ENCODE results near the gene TRIB2. TPM values are rescaled to one million over a fixed set of nuclear protein-coding genes. Genes with fewer than 3 reads are reported as not detected.
"Not testable (repeated sequence)": the region's sequence is repeated elsewhere in the genome, so short reads cannot be mapped to it uniquely, and the experiment has no call there.

Gene TRIB2
- total and polyA plus RNA-seq, 10 donors = 45.5 to 216 (median 120) TPM

- Histone ChIP-seq H3K36me3 (no peaks in the 10 kb centered on the region), H3K4me3 (no peak overlapping the region), H3K27ac (no peak overlapping the region), H3K4me1 (no peaks in the 10 kb centered on the region), H3K9me3 (peaks cover 0 to 9% (median 0%) of the 10 kb centered on the region in 8 donors), H3K27me3 (replicated peaks in 1 of 7) (no peaks in the 10 kb centered on the region)
- DNase-seq = no peak
- no peak for TF ChIP-seq POLR2AphosphoS5 (IDR thresholded peaks at IDR 0.05)
- TF ChIP-seq CTCF (IDR thresholded peaks at IDR 0.05 in 8 of 11, conservative IDR thresholded peaks at IDR 0.05 in 3 of 11) = no peak
- TF ChIP-seq POLR2A (IDR thresholded peaks at IDR 0.05) = no peak
- intact Hi-C loops (cut with DNase I; ENCODE audit: low total_unique reads) = no loop called here
- 84 to 92% (median 86%) methylated on average over 2 of the region's 2 CpGs for WGBS, 5 donors
Observed at GRCh38 chr2:12678186-12678585, 38.5 kb upstream of the TRIB2 start.

- DNase-seq = no peak
- H3K36me3 ChIP-seq = no peaks in the 10 kb centered on the region
- peaks cover 0 to 8% (median 0%) of the 10 kb centered on the region in 7 donors for H3K27me3 ChIP-seq (replicated peaks in 1 of 7)
- WGBS, 5 donors = 90 to 95% (median 92%) methylated on average over 5 of the region's 5 CpGs
- H3K27ac ChIP-seq = no peak overlapping the region
- H3K4me1 ChIP-seq = no peaks in the 10 kb centered on the region
- peaks cover 0 to 9% (median 0%) of the 10 kb centered on the region in 8 donors for H3K9me3 ChIP-seq
- intact Hi-C loops (cut with DNase I; ENCODE audit: low total_unique reads) = no loop called here
- TF ChIP-seq CTCF (IDR thresholded peaks at IDR 0.05 in 8 of 11, conservative IDR thresholded peaks at IDR 0.05 in 3 of 11) (no peak), POLR2A (IDR thresholded peaks at IDR 0.05) (no peak), POLR2AphosphoS5 (IDR thresholded peaks at IDR 0.05) (no peak)
- H3K4me3 ChIP-seq = no peak overlapping the region
Observed at GRCh38 chr2:12679550-12680072, 37.1 kb upstream of the TRIB2 start.

- H3K4me1 ChIP-seq; H3K36me3 ChIP-seq; DNase-seq; H3K9me3 ChIP-seq; H3K4me3 ChIP-seq; intact Hi-C loops (cut with DNase I; ENCODE audit: low total_unique reads); H3K27ac ChIP-seq: not testable (repeated sequence)
- peaks cover 0 to 11% (median 0%) of the 10 kb centered on the region in 7 donors for H3K27me3 ChIP-seq (replicated peaks in 1 of 7)
- WGBS, 5 donors = 11 to 89% (median 80%) methylated on average over 1 of the region's 1 CpG
Observed at GRCh38 chr2:12680115-12680514, 36.6 kb upstream of the TRIB2 start.

GRCh38 chr2:12682017-12682416 lies 34.7 kb upstream of the TRIB2 start:
- Histone ChIP-seq H3K4me1 (no peaks in the 10 kb centered on the region), H3K4me3 (no peak overlapping the region), H3K9me3 (peaks cover 0 to 9% (median 0%) of the 10 kb centered on the region in 8 donors), H3K36me3 (no peaks in the 10 kb centered on the region), H3K27me3 (replicated peaks in 1 of 7) (peaks cover 0 to 21% (median 0%) of the 10 kb centered on the region in 7 donors), H3K27ac (no peak overlapping the region)
- WGBS, 5 donors = 81 to 86% (median 82%) methylated on average over 5 of the region's 5 CpGs
- TF ChIP-seq POLR2A (IDR thresholded peaks at IDR 0.05) = no peak
- TF ChIP-seq POLR2AphosphoS5 (IDR thresholded peaks at IDR 0.05) = no peak
- no peak for TF ChIP-seq CTCF (IDR thresholded peaks at IDR 0.05 in 8 of 11, conservative IDR thresholded peaks at IDR 0.05 in 3 of 11)
- intact Hi-C loops (cut with DNase I; ENCODE audit: low total_unique reads) = no loop called here
- no peak for DNase-seq
